Measurements from ENCODE around the gene EPHB1. TPM values are rescaled to one million over a fixed set of nuclear protein-coding genes. Genes with fewer than 3 reads are reported as not detected.

The EPHB1 gene
- polyA plus RNA-seq, 1 donor from 2014 or later = 18.7 TPM

- TF ChIP-seq RAD21 (conservative IDR thresholded peaks at IDR 0.05) = no peak
- no peak for TF ChIP-seq EZH2 (IDR thresholded peaks at IDR 0.05; ENCODE audit: borderline replicate concordance, insufficient read depth, low read length, poor library complexity, severe bottlenecking)
- no peak for TF ChIP-seq POLR2AphosphoS5 (IDR thresholded peaks at IDR 0.05)
- no peak for TF ChIP-seq MXI1 (conservative IDR thresholded peaks at IDR 0.05; ENCODE audit: poor library complexity, severe bottlenecking)
- TF ChIP-seq TAF1 (IDR thresholded peaks at IDR 0.05; ENCODE audit: low read depth) = no peak
- no peak for TF ChIP-seq SMC3 (conservative IDR thresholded peaks at IDR 0.05; ENCODE audit: poor library complexity)
- no peak for TF ChIP-seq REST (IDR thresholded peaks at IDR 0.05; ENCODE audit: borderline replicate concordance)
- no peak for TF ChIP-seq EP300 (conservative IDR thresholded peaks at IDR 0.05; ENCODE audit: poor library complexity, severe bottlenecking)
- TF ChIP-seq CTCF (IDR thresholded peaks at IDR 0.05; ENCODE audit: poor library complexity, severe bottlenecking) = no peak
- Histone ChIP-seq H3K36me3 (ENCODE audit: insufficient read depth, low read length) (no peaks in the 10 kb centered on the region), H3K4me2 (ENCODE audit: low read length) (no peak overlapping the region), H3F3A (ENCODE audit: insufficient read depth, low read length, poor library complexity, severe bottlenecking) (no peaks in the 10 kb centered on the region), H3K4me3 (ENCODE audit: low read length) (no peak overlapping the region), H4K20me1 (ENCODE audit: insufficient read depth) (no peaks in the 10 kb centered on the region), H3K9ac (ENCODE audit: low read length) (no peak overlapping the region), H3K27ac (ENCODE audit: low read length) (no peak overlapping the region), H3K27me3 (ENCODE audit: insufficient read depth, low read depth, low read length) (no peaks in the 10 kb centered on the region), H3K9me2 (ENCODE audit: insufficient read depth, low read length) (no peaks in the 10 kb centered on the region), H3K9me3 (ENCODE audit: low read length) (no peaks in the 10 kb centered on the region), H3K79me2 (replicated peaks; ENCODE audit: insufficient read depth, low read length) (no peaks in the 10 kb centered on the region), H2AFZ (ENCODE audit: low read depth, low read length) (no peak overlapping the region)
Measured at GRCh38 chr3:135191708-135192107, 396.6 kb downstream of the EPHB1 start.

- Histone ChIP-seq H3K9me2 (ENCODE audit: insufficient read depth, low read length) (no peaks in the 10 kb centered on the region), H4K20me1 (ENCODE audit: insufficient read depth) (no peaks in the 10 kb centered on the region), H3K4me2 (ENCODE audit: low read length) (no peak overlapping the region), H3K27me3 (ENCODE audit: insufficient read depth, low read depth, low read length) (no peaks in the 10 kb centered on the region), H3K27ac (ENCODE audit: low read length) (no peak overlapping the region), H3K4me3 (ENCODE audit: low read length) (no peak overlapping the region), H3K9me3 (ENCODE audit: low read length) (no peaks in the 10 kb centered on the region), H2AFZ (ENCODE audit: low read depth, low read length) (no peak overlapping the region), H3K36me3 (ENCODE audit: insufficient read depth, low read length) (no peaks in the 10 kb centered on the region), H3F3A (ENCODE audit: insufficient read depth, low read length, poor library complexity, severe bottlenecking) (no peaks in the 10 kb centered on the region), H3K79me2 (replicated peaks; ENCODE audit: insufficient read depth, low read length) (no peaks in the 10 kb centered on the region), H3K9ac (ENCODE audit: low read length) (no peak overlapping the region)
- no peak for TF ChIP-seq SMC3 (conservative IDR thresholded peaks at IDR 0.05; ENCODE audit: poor library complexity)
- TF ChIP-seq TAF1 (IDR thresholded peaks at IDR 0.05; ENCODE audit: low read depth) = no peak
- no peak for TF ChIP-seq MXI1 (conservative IDR thresholded peaks at IDR 0.05; ENCODE audit: poor library complexity, severe bottlenecking)
- no peak for TF ChIP-seq POLR2AphosphoS5 (IDR thresholded peaks at IDR 0.05)
Measured at GRCh38 chr3:135192929-135193328, 397.9 kb downstream of the EPHB1 start.

GRCh38 chr3:135197246-135197645 lies 402.2 kb downstream of the EPHB1 start:
- Histone ChIP-seq H3K36me3 (ENCODE audit: insufficient read depth, low read length) (no peaks in the 10 kb centered on the region), H3K9ac (ENCODE audit: low read length) (no peak overlapping the region), H3K27me3 (ENCODE audit: insufficient read depth, low read depth, low read length) (no peaks in the 10 kb centered on the region), H3K4me2 (ENCODE audit: low read length) (no peak overlapping the region), H3K79me2 (replicated peaks; ENCODE audit: insufficient read depth, low read length) (no peaks in the 10 kb centered on the region), H2AFZ (ENCODE audit: low read depth, low read length) (no peak overlapping the region), H3K9me2 (ENCODE audit: insufficient read depth, low read length) (no peaks in the 10 kb centered on the region), H3K27ac (ENCODE audit: low read length) (no peak overlapping the region), H3K9me3 (ENCODE audit: low read length) (no peaks in the 10 kb centered on the region), H4K20me1 (ENCODE audit: insufficient read depth) (no peaks in the 10 kb centered on the region), H3K4me3 (ENCODE audit: low read length) (no peak overlapping the region), H3F3A (ENCODE audit: insufficient read depth, low read length, poor library complexity, severe bottlenecking) (no peaks in the 10 kb centered on the region)
- TF ChIP-seq TAF1 (IDR thresholded peaks at IDR 0.05; ENCODE audit: low read depth) (no peak), EZH2 (IDR thresholded peaks at IDR 0.05; ENCODE audit: borderline replicate concordance, insufficient read depth, low read length, poor library complexity, severe bottlenecking) (no peak), CTCF (IDR thresholded peaks at IDR 0.05; ENCODE audit: poor library complexity, severe bottlenecking) (no peak), POLR2AphosphoS5 (IDR thresholded peaks at IDR 0.05) (no peak), EP300 (conservative IDR thresholded peaks at IDR 0.05; ENCODE audit: poor library complexity, severe bottlenecking) (no peak), SMC3 (conservative IDR thresholded peaks at IDR 0.05; ENCODE audit: poor library complexity) (no peak), RAD21 (conservative IDR thresholded peaks at IDR 0.05) (no peak), MXI1 (conservative IDR thresholded peaks at IDR 0.05; ENCODE audit: poor library complexity, severe bottlenecking) (no peak), REST (IDR thresholded peaks at IDR 0.05; ENCODE audit: borderline replicate concordance) (no peak)
